ENCODE measurements around the gene PRKCA. TPM values are rescaled to one million over a fixed set of nuclear protein-coding genes. Genes with fewer than 3 reads are reported as not detected.
"Not testable (repeated sequence)": the region's sequence is repeated elsewhere in the genome, so short reads cannot be mapped to it uniquely, and the experiment has no call there.

Gene PRKCA
- total and polyA plus RNA-seq, 10 of the 15 experiments (the other 5 are each of a cell fraction or from before 2014, with no cell fraction given): 0.11 to 14.6 (median 0.72) TPM

- Histone ChIP-seq H3K36me3 (ENCODE audit: control insufficient read depth in 2 of 2, insufficient read depth in 2 of 2, low read length in 1 of 2) (no peaks in the 10 kb centered on the region), H3K79me2 (ENCODE audit: control insufficient read depth, insufficient read depth, low read length) (no peaks in the 10 kb centered on the region), H3K27ac (ENCODE audit: control insufficient read depth, insufficient read depth) (no peak overlapping the region), H3K4me3 (no peak overlapping the region), H2AFZ (ENCODE audit: control insufficient read depth, low read depth, low read length) (no peak overlapping the region), H3K27me3 (replicated peaks in 1 of 2; ENCODE audit: control insufficient read depth in 2 of 2, insufficient read depth in 2 of 2, low read length in 1 of 2) (no peaks in the 10 kb centered on the region), H3K9me3 (replicated peaks; ENCODE audit: control insufficient read depth, insufficient read depth, low read length) (no peaks in the 10 kb centered on the region; the same call in 2 of the 3 replicates), H3K9ac (ENCODE audit: control insufficient read depth, insufficient read depth, low read length) (no peak overlapping the region), H3K4me2 (ENCODE audit: control insufficient read depth, insufficient read depth) (no peak overlapping the region), H4K20me1 (ENCODE audit: control insufficient read depth, insufficient read depth) (no peaks in the 10 kb centered on the region), H3K4me1 (ENCODE audit: control insufficient read depth, insufficient read depth, low read length) (no peaks in the 10 kb centered on the region)
- FAIRE-seq: no peak
- DNase-seq (ENCODE audit: low read depth, low spot score): no peak
- no peak for ATAC-seq
- in situ Hi-C loops (cut with MboI) (no loop called here), intact Hi-C loops (cut with micrococcal nuclease; ENCODE audit: unreplicated experiment) (no loop called here)
- ChIA-PET RAD21 (ENCODE audit: unreplicated experiment) (no interaction called here), SMC1A (ENCODE audit: uncharacterized antibody, unreplicated experiment) (no interaction called here), POLR2A (no interaction called here), CTCF (no interaction called here)
- 31% methylated on average over 10 of the region's 10 CpGs for WGBS (ENCODE audit: insufficient coverage, insufficient replicate concordance, low lambda C conversion rate, missing lambda C conversion rate)
- TF ChIP-seq CHD2 (IDR thresholded peaks at IDR 0.05; ENCODE audit: borderline replicate concordance, low read depth, low read length) (no peak), LARP7 (IDR thresholded peaks at IDR 0.05) (no peak), ELK1 (IDR thresholded peaks at IDR 0.05; ENCODE audit: low read depth, low read length) (no peak), CREM (IDR thresholded peaks at IDR 0.05; ENCODE audit: low read depth) (no peak), GABPA (IDR thresholded peaks at IDR 0.05; ENCODE audit: low read depth) (no peak)
- no TSS peak for BruUV-seq (replicated peaks)
Observed at GRCh38 chr17:66455060-66455459, 152.6 kb downstream of the PRKCA start.

GRCh38 chr17:66457499-66457898 lies 155.1 kb downstream of the PRKCA start:
- H3K36me3 ChIP-seq (ENCODE audit: control insufficient read depth in 2 of 2, insufficient read depth in 2 of 2, low read length in 1 of 2); H3K9me3 ChIP-seq (replicated peaks; ENCODE audit: control insufficient read depth, insufficient read depth, low read length); H3K27ac ChIP-seq (ENCODE audit: control insufficient read depth, insufficient read depth); H3K9ac ChIP-seq (ENCODE audit: control insufficient read depth, insufficient read depth, low read length); DNase-seq (ENCODE audit: low read depth, low spot score); BruUV-seq (replicated peaks); RAD21 ChIA-PET (ENCODE audit: unreplicated experiment); H3K4me2 ChIP-seq (ENCODE audit: control insufficient read depth, insufficient read depth); FAIRE-seq; H3K27me3 ChIP-seq (replicated peaks in 1 of 2; ENCODE audit: control insufficient read depth in 2 of 2, insufficient read depth in 2 of 2, low read length in 1 of 2); H3K79me2 ChIP-seq (ENCODE audit: control insufficient read depth, insufficient read depth, low read length); in situ Hi-C loops (cut with MboI); H3K4me1 ChIP-seq (ENCODE audit: control insufficient read depth, insufficient read depth, low read length); ATAC-seq; CTCF ChIA-PET; H4K20me1 ChIP-seq (ENCODE audit: control insufficient read depth, insufficient read depth); H2AFZ ChIP-seq (ENCODE audit: control insufficient read depth, low read depth, low read length); H3K4me3 ChIP-seq; intact Hi-C loops (cut with micrococcal nuclease; ENCODE audit: unreplicated experiment): not testable (repeated sequence)
- POLR2A ChIA-PET: interaction anchor here (0.6 kb wide), 1 partner anchor 307 kb away, joined by 3 read pairs; no protein-coding TSS in a partner anchor
- 26% methylated on average over 3 of the region's 3 CpGs for WGBS (ENCODE audit: insufficient coverage, insufficient replicate concordance, low lambda C conversion rate, missing lambda C conversion rate)
- SMC1A ChIA-PET (ENCODE audit: uncharacterized antibody, unreplicated experiment): interaction anchor here (1.4 kb wide), 1 partner anchor 10 kb away, joined by 5 read pairs; no protein-coding TSS in a partner anchor

Data from GM12878 (cell line).